ENCODE data around the gene VAMP1. TPM values are rescaled to one million over a fixed set of nuclear protein-coding genes. Genes with fewer than 3 reads are reported as not detected.

VAMP1 gene
- total RNA-seq, 2 donors from 2014 or later = 5.6 to 17.8 TPM

DNA sequence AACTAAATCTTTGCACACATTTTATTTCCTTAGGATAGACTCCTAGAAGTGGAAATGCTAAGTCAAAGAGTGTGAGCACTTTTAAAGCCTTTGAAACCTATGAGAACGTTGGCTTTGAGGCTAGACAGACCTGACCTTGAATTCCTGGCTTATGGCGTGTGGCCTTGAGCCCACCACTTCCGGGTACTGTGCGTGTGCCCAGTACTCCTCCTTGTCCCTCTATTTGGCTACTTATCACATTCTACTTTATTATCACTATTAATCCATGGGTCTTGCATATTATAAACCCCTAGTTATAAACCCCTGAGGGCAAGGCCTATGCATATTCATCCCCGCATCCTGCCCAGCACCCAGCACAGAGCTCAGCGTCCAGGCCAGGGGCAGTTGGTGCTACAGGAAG is 51.7 kb downstream of the VAMP1 start:
- H3K4me1 Mint-ChIP-seq = no peaks in the 10 kb centered on the region
- no peaks in the 10 kb centered on the region for H3K36me3 Mint-ChIP-seq (ENCODE audit: low read depth)
- no peak for DNase-seq
- no peaks in the 10 kb centered on the region for H3K9me3 Mint-ChIP-seq
- H3K27me3 Mint-ChIP-seq (ENCODE audit: insufficient read depth) = peaks cover 3% of the 10 kb centered on the region
- Histone ChIP-seq H3K4me3 (ENCODE audit: low read length) (no peak overlapping the region), H3K9ac (ENCODE audit: extremely low read depth, low read length, poor library complexity, severe bottlenecking) (no peak overlapping the region), H3K36me3 (ENCODE audit: control insufficient read depth, insufficient read depth, low read length) (no peaks in the 10 kb centered on the region), H3K27me3 (ENCODE audit: control insufficient read depth, insufficient read depth, low read length, poor library complexity, severe bottlenecking) (no peaks in the 10 kb centered on the region), H3K4me1 (ENCODE audit: control insufficient read depth, insufficient read depth, low read length) (no peaks in the 10 kb centered on the region), H3K27ac (ENCODE audit: low read depth, low read length) (no peak overlapping the region), H3K9me3 (ENCODE audit: control insufficient read depth, low read length) (no peaks in the 10 kb centered on the region)
- no peak overlapping the region for H3K4me3 Mint-ChIP-seq
- 67 to 79% methylated on average over 3 to 6 of the region's 6 CpGs for WGBS, 2 experiments (ENCODE audit: insufficient coverage in 1 of 2, insufficient read length in 1 of 2)
- no peak overlapping the region for H3K27ac Mint-ChIP-seq
- TF ChIP-seq, protein P1, sequence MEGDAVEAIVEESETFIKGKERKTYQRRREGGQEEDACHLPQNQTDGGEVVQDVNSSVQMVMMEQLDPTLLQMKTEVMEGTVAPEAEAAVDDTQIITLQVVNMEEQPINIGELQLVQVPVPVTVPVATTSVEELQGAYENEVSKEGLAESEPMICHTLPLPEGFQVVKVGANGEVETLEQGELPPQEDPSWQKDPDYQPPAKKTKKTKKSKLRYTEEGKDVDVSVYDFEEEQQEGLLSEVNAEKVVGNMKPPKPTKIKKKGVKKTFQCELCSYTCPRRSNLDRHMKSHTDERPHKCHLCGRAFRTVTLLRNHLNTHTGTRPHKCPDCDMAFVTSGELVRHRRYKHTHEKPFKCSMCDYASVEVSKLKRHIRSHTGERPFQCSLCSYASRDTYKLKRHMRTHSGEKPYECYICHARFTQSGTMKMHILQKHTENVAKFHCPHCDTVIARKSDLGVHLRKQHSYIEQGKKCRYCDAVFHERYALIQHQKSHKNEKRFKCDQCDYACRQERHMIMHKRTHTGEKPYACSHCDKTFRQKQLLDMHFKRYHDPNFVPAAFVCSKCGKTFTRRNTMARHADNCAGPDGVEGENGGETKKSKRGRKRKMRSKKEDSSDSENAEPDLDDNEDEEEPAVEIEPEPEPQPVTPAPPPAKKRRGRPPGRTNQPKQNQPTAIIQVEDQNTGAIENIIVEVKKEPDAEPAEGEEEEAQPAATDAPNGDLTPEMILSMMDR (conservative IDR thresholded peaks at IDR 0.05) = no peak

DNA sequence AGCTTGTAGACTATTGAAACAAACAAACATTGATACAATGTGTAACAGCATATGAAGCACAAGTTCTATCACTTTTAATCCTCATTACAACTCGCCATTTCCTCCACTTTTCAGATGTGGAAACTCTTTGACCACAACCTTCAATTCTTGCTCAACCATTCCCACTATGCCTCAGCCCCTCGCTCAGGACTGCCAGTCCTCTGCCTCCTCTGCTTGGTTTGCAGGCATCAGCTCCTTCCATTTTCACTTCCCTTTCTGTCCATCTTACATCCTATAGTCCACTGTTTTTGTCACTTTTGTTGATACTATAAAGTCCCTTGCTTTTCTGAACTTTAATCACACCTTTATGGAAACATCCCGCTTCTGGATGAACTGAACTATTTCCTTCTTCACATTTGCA is 53.9 kb downstream of the VAMP1 start:
- no peak for DNase-seq
- TF ChIP-seq, protein P1 (conservative IDR thresholded peaks at IDR 0.05) = no peak
- no peaks in the 10 kb centered on the region for H3K27me3 ChIP-seq (ENCODE audit: control insufficient read depth, insufficient read depth, low read length, poor library complexity, severe bottlenecking)
- WGBS, 2 experiments (ENCODE audit: insufficient coverage in 1 of 2, insufficient read length in 1 of 2) = 87 to 88% methylated on average over 3 of the region's 3 CpGs
- H3K36me3 Mint-ChIP-seq (ENCODE audit: low read depth) = no peaks in the 10 kb centered on the region
- H3K4me1 Mint-ChIP-seq = no peaks in the 10 kb centered on the region
- H3K4me1 ChIP-seq (ENCODE audit: control insufficient read depth, insufficient read depth, low read length) = no peaks in the 10 kb centered on the region
- no peak overlapping the region for H3K9ac ChIP-seq (ENCODE audit: extremely low read depth, low read length, poor library complexity, severe bottlenecking)
- H3K4me3 Mint-ChIP-seq = no peak overlapping the region
- H3K9me3 Mint-ChIP-seq = no peaks in the 10 kb centered on the region
- H3K36me3 ChIP-seq (ENCODE audit: control insufficient read depth, insufficient read depth, low read length) = no peaks in the 10 kb centered on the region
- H3K9me3 ChIP-seq (ENCODE audit: control insufficient read depth, low read length) = no peaks in the 10 kb centered on the region
- H3K27me3 Mint-ChIP-seq (ENCODE audit: insufficient read depth) = peaks cover 3% of the 10 kb centered on the region
- H3K4me3 ChIP-seq (ENCODE audit: low read length) = no peak overlapping the region
- no peak overlapping the region for H3K27ac ChIP-seq (ENCODE audit: low read depth, low read length)
- no peak overlapping the region for H3K27ac Mint-ChIP-seq

Other genes starting within 250 kb of the VAMP1 start
- gene PLEKHG6, start 160.0 kb downstream of the VAMP1 start, total RNA-seq = 10 to 100 TPM; 24.8 to 37.2 TPM
- gene TNFRSF1A, start 128.6 kb downstream of the VAMP1 start, total RNA-seq = 10 to 100 TPM; 43.2 to 86.2 TPM
- gene SCNN1A, start 95.1 kb downstream of the VAMP1 start, total RNA-seq = 10 to 100 TPM; 32.1 to 87.7 TPM
- 1 to 10 TPM; 8.4 to 9.1 TPM for gene LTBR, start 86.5 kb downstream of the VAMP1 start, total RNA-seq
- gene CD27, start 25.7 kb downstream of the VAMP1 start, total RNA-seq = under 1 TPM in 1 of 2 donors, not detected in 1; 0.44 TPM
- 1 to 10 TPM in 1 of 2 donors, under 1 TPM in 1; 0.55 to 1.4 TPM for gene TAPBPL, start 18.6 kb downstream of the VAMP1 start, total RNA-seq
- 100 to 1,000 TPM; 196 to 450 TPM for gene MRPL51, start 22.6 kb upstream of the VAMP1 start, total RNA-seq
- 100 to 1,000 TPM in 1 of 2 donors, 10 to 100 TPM in 1; 90.3 to 150 TPM for gene NCAPD2, start 23.4 kb upstream of the VAMP1 start, total RNA-seq
- gene GAPDH, start 63.8 kb upstream of the VAMP1 start, total RNA-seq = 1,000 to 10,000 TPM; 2,848 to 5,273 TPM
- gene IFFO1, start 85.4 kb upstream of the VAMP1 start, total RNA-seq = 10 to 100 TPM; 10.9 to 30.7 TPM
- 100 to 1,000 TPM in 1 of 2 donors, 10 to 100 TPM in 1; 51.6 to 135 TPM for gene NOP2, start 97.6 kb upstream of the VAMP1 start, total RNA-seq
- gene CHD4, start 136.7 kb upstream of the VAMP1 start, total RNA-seq = 100 to 1,000 TPM; 276 to 385 TPM
- under 1 TPM; 0.24 to 0.73 TPM for gene LPAR5, start 165.3 kb upstream of the VAMP1 start, total RNA-seq
- gene ACRBP, start 176.8 kb upstream of the VAMP1 start, total RNA-seq = 1 to 10 TPM; 1.9 to 3.9 TPM
- 10 to 100 TPM; 30.5 to 60.3 TPM for gene ING4, start 192.4 kb upstream of the VAMP1 start, total RNA-seq
- gene ZNF384, start 218.7 kb upstream of the VAMP1 start, total RNA-seq = 100 to 1,000 TPM in 1 of 2 donors, 10 to 100 TPM in 1; 74.4 to 146 TPM
- gene PIANP, start 230.1 kb upstream of the VAMP1 start, total RNA-seq = 1 to 10 TPM; 2.6 to 7.1 TPM

Data from endodermal cell (in vitro differentiated cells).